Caco-2 (cell line): Measurements from ENCODE around the gene LSM4. TPM values are rescaled to one million over a fixed set of nuclear protein-coding genes. Genes with fewer than 3 reads are reported as not detected.
A peak's percentile ranks its signal among the peaks of the same experiment; 100 is the strongest.
"Not testable (repeated sequence)": the region's sequence is repeated elsewhere in the genome, so short reads cannot be mapped to it uniquely, and the experiment has no call there.

Experiments used
- BruUV-seq: library from RNA; stranded (reverse); fragments of 400-500 nt; replicated peaks from 2 replicates; lab custom pipeline; 2021; lab: Mats Ljungman, UMichigan
- CTCF ChIA-PET: fragments of 300-600 bp; sonication (Branson Sonifier 250); formaldehyde crosslinking; loops from one replicate; lab custom pipeline; 2022; ENCODE audit warnings: antibody characterized with exemption; lab: Charles Lee
- POLR2A ChIA-PET: fragments of 300-600 bp; sonication (Branson Sonifier 250); formaldehyde crosslinking; loops from one replicate; lab custom pipeline; 2022; ENCODE audit warnings: antibody characterized with exemption; lab: Charles Lee
- DNase-seq, 2 experiments: peaks; one replicate each; pipeline versions ENCODE4 v3.0.0 to v3.0.0-alpha.2; 2020 to 2022
- H3K27me3 ChIP-seq: replicated peaks from 2 replicates; pipeline ENCODE4 v1.6.0; 2011; ENCODE audit warnings: low read length; ENCODE audit not compliant: control insufficient read depth, insufficient read depth
- H3K36me3 ChIP-seq: 2 replicates; pipeline ENCODE4 v1.5.1; 2011; ENCODE audit warnings: low read length; ENCODE audit not compliant: control insufficient read depth, insufficient read depth
- H3K4me1 ChIP-seq: fragments of 250-450 bp; sonication (Bioruptor Pico); 2 replicates; pipeline ENCODE4 v1.5.1; 2020; ENCODE audit warnings: mild to moderate bottlenecking
- H3K4me3 ChIP-seq: 2 replicates; pipeline ENCODE4 v1.5.1; 2011; ENCODE audit warnings: low read depth, mild to moderate bottlenecking, control low read depth, low read length
- H3K9me3 ChIP-seq: fragments of 250-450 bp; sonication (Bioruptor Pico); 2 replicates; pipeline ENCODE4 v1.5.1; 2020; ENCODE audit warnings: mild to moderate bottlenecking, moderate library complexity
- H3K27ac Mint-ChIP-seq: one replicate; pipeline ENCODE4 v1.8.0; 2022; ENCODE audit warnings: mixed read lengths; ENCODE audit not compliant: unreplicated experiment
- H3K27me3 Mint-ChIP-seq: one replicate; pipeline ENCODE4 v1.8.0; 2022; ENCODE audit warnings: mixed read lengths; ENCODE audit not compliant: insufficient read depth, unreplicated experiment
- H3K36me3 Mint-ChIP-seq: one replicate; pipeline ENCODE4 v1.8.0; 2022; ENCODE audit warnings: mild to moderate bottlenecking, mixed read lengths; ENCODE audit not compliant: insufficient read depth, unreplicated experiment
- H3K4me1 Mint-ChIP-seq: one replicate; pipeline ENCODE4 v1.8.0; 2022; ENCODE audit warnings: low read depth, mixed read lengths; ENCODE audit not compliant: unreplicated experiment
- H3K4me3 Mint-ChIP-seq: one replicate; pipeline ENCODE4 v1.8.0; 2022; ENCODE audit warnings: mild to moderate bottlenecking, moderate library complexity, mixed read lengths; ENCODE audit not compliant: unreplicated experiment
- H3K9me3 Mint-ChIP-seq: one replicate; pipeline ENCODE4 v1.8.0; 2022; ENCODE audit warnings: mixed read lengths; ENCODE audit not compliant: unreplicated experiment
- intact Hi-C: fragments of 100-400 bp; cut with micrococcal nuclease; formaldehyde crosslinking; loops from one replicate; pipeline ENCODE4 v1.10.0; 2022; ENCODE audit not compliant: unreplicated experiment
- total RNA-seq: library from RNA; stranded (reverse); gene quantifications from 2 replicates; pipeline ENCODE4 v1.2.3, GENCODE V29; 2022
- TF ChIP-seq, protein P1 (sequence below), 2 experiments: fragments of 200-600 bp in 1 of 2; IDR thresholded peaks; 1 replicate in 1 of 2; 2 replicates in 1 of 2; pipeline versions ENCODE4 v1.5.1 to v1.8.0; 2011 to 2022; ENCODE audit warnings: antibody characterized with exemption in 1 of 2, control low read depth in 1 of 2, inconsistent platforms in 1 of 2, low read depth in 1 of 2, low read length in 1 of 2, mild to moderate bottlenecking in 1 of 2, moderate library complexity in 1 of 2; ENCODE audit not compliant: insufficient read depth in 1 of 2, severe bottlenecking in 1 of 2, unreplicated experiment in 1 of 2

Gene LSM4
- total RNA-seq, 1 experiment from 2014 or later: 184 TPM

DNA sequence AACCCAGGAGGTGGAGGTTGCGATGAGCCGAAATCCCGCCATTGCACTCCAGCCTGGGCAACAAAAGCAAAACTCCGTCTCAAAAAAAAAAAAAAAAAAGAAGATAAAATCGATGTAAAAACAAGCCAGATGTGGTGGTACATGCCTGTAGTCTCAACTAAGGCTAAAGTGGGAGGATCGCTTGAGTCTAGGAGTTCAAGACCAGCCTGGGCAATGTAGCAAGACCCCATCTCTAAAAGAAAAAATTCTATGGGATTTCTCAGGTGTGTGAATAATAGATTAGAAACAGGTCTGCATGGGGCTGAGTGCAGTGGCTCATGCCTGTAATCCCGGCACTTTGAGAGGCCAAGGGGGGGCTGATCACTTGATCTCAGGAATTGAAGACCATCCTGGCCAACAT lies 28.7 kb upstream of the LSM4 start:
- CTCF ChIA-PET: no interaction called here
- peaks cover 18% of the 10 kb centered on the region for H3K36me3 Mint-ChIP-seq
- Histone ChIP-seq H3K36me3 (peaks cover 7% of the 10 kb centered on the region), H3K9me3 (no peaks in the 10 kb centered on the region), H3K4me3 (no peak overlapping the region), H3K27me3 (no peaks in the 10 kb centered on the region), H3K4me1 (no peaks in the 10 kb centered on the region)
- intact Hi-C loops: no loop called here
- peaks cover 8% of the 10 kb centered on the region for H3K4me1 Mint-ChIP-seq
- H3K27ac Mint-ChIP-seq: no peak overlapping the region
- no peaks in the 10 kb centered on the region for H3K9me3 Mint-ChIP-seq
- TF ChIP-seq, protein P1, sequence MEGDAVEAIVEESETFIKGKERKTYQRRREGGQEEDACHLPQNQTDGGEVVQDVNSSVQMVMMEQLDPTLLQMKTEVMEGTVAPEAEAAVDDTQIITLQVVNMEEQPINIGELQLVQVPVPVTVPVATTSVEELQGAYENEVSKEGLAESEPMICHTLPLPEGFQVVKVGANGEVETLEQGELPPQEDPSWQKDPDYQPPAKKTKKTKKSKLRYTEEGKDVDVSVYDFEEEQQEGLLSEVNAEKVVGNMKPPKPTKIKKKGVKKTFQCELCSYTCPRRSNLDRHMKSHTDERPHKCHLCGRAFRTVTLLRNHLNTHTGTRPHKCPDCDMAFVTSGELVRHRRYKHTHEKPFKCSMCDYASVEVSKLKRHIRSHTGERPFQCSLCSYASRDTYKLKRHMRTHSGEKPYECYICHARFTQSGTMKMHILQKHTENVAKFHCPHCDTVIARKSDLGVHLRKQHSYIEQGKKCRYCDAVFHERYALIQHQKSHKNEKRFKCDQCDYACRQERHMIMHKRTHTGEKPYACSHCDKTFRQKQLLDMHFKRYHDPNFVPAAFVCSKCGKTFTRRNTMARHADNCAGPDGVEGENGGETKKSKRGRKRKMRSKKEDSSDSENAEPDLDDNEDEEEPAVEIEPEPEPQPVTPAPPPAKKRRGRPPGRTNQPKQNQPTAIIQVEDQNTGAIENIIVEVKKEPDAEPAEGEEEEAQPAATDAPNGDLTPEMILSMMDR (IDR thresholded peaks at IDR 0.05; ENCODE audit: insufficient read depth in 1 of 2, low read depth in 1 of 2, low read length in 1 of 2, severe bottlenecking in 1 of 2, unreplicated experiment in 1 of 2): no peak
- no peak for DNase-seq
- no peak overlapping the region for H3K4me3 Mint-ChIP-seq
- no TSS peak for BruUV-seq
- H3K27me3 Mint-ChIP-seq: no peaks in the 10 kb centered on the region
- POLR2A ChIA-PET: no interaction called here

DNA sequence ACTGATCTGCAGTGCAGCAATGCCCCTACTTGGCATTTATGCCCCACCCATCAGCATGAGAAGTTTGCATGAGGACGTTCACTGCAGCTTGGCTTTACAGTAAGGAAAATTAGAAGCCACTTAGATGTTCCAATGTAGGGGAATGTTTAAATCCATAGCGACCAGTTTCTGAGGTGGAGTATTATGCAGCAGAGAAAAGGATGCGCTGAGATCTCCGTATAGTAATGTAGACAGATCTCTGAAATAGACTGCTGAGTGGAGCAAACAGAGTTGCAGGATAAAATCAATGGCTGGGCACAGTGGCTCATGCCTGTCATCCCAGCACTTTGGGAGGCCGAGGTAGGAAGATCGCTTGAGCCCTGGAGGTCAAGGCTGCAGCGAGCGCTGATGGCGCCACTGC lies 27.6 kb upstream of the LSM4 start:
- Mint-ChIP-seq H3K9me3 (no peaks in the 10 kb centered on the region), H3K4me1 (peaks cover 14% of the 10 kb centered on the region), H3K27me3 (no peaks in the 10 kb centered on the region), H3K4me3 (no peak overlapping the region), H3K36me3 (peaks cover 12% of the 10 kb centered on the region), H3K27ac (no peak overlapping the region)
- DNase-seq: no peak
- POLR2A ChIA-PET: no interaction called here
- no peaks in the 10 kb centered on the region for H3K9me3 ChIP-seq
- peaks cover 2% of the 10 kb centered on the region; the same call in 1 of the 2 replicates for H3K36me3 ChIP-seq
- H3K4me1 ChIP-seq: no peaks in the 10 kb centered on the region
- intact Hi-C loops: no loop called here
- BruUV-seq: TSS peak; percentile 27
- no peaks in the 10 kb centered on the region for H3K27me3 ChIP-seq
- H3K4me3 ChIP-seq: no peak overlapping the region
- TF ChIP-seq, protein P1 (IDR thresholded peaks at IDR 0.05; ENCODE audit: insufficient read depth in 1 of 2, low read depth in 1 of 2, low read length in 1 of 2, severe bottlenecking in 1 of 2, unreplicated experiment in 1 of 2): no peak
- CTCF ChIA-PET: interaction anchor here (0.6 to 2.3 kb wide), 4 partner anchors 35 to 534 kb away, joined by 3 to 14 read pairs (median 4); partner anchors contain the start of gene GDF15

DNA sequence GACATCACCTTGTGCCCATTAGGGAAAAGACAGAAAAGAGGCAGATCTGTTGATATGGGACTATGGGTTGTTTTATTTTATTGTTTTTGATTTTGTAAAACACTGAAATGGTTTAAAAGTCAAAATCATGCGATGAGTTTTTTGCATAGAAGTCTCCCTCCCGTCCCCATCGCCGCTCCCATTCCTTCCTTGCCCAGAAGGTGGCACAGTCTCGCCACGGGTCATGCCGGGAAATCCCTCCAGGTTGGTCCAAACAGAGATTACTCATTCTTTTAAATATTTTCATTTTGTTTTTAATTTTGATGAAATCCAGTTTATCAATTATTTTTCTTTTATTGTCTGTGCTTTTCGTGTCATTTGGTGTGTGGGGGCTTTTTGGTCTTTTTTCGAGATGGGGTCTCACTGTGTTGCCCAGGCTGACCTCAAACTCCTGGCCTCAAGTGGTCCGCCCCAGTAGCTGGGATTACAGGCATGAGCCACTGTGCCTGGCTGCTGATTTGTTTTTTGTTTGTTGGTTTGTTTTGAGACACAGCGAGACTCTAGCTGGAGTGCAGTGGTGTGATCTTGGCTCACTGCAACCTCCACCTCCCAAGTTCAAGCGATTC lies 26.8 kb upstream of the LSM4 start:
- H3K36me3 Mint-ChIP-seq: peaks cover 11% of the 10 kb centered on the region
- intact Hi-C loops: loop anchor here (1.0 kb wide), 1 partner anchor 61 kb away; no protein-coding TSS in a partner anchor
- H3K27me3 Mint-ChIP-seq: no peaks in the 10 kb centered on the region
- H3K27ac Mint-ChIP-seq: no peak overlapping the region
- TF ChIP-seq, protein P1 (IDR thresholded peaks at IDR 0.05; ENCODE audit: insufficient read depth in 1 of 2, low read depth in 1 of 2, low read length in 1 of 2, severe bottlenecking in 1 of 2, unreplicated experiment in 1 of 2): peak; percentile 81 to 85
- H3K9me3 Mint-ChIP-seq: no peaks in the 10 kb centered on the region
- ChIA-PET POLR2A (no interaction called here), CTCF (interaction anchor here (0.6 to 2.3 kb wide), 10 partner anchors 21 to 70 kb away, joined by 3 to 14 read pairs (median 4); partner anchors contain the start of genes GDF15 and SSBP4)
- no peaks in the 10 kb centered on the region for H3K4me1 ChIP-seq
- no peak overlapping the region for H3K4me3 Mint-ChIP-seq
- H3K36me3 ChIP-seq: peaks cover 2% of the 10 kb centered on the region; the same call in 1 of the 2 replicates
- BruUV-seq: no TSS peak
- peak; percentile 50 to 73 for DNase-seq
- peaks cover 14% of the 10 kb centered on the region for H3K4me1 Mint-ChIP-seq
- no peak overlapping the region for H3K4me3 ChIP-seq
- no peaks in the 10 kb centered on the region for H3K9me3 ChIP-seq
- H3K27me3 ChIP-seq: no peaks in the 10 kb centered on the region

- intact Hi-C loops: loop anchor here (1.0 kb wide), 1 partner anchor 61 kb away; no protein-coding TSS in a partner anchor
- H3K9me3 ChIP-seq, H3K27ac Mint-ChIP-seq, H3K4me3 Mint-ChIP-seq, H3K27me3 ChIP-seq, H3K27me3 Mint-ChIP-seq, H3K4me1 ChIP-seq, H3K4me3 ChIP-seq, BruUV-seq, H3K9me3 Mint-ChIP-seq, H3K36me3 ChIP-seq, POLR2A ChIA-PET, DNase-seq: not testable (repeated sequence)
- CTCF ChIA-PET: interaction anchor here (0.6 to 2.3 kb wide), 7 partner anchors 31 to 70 kb away, joined by 3 to 14 read pairs (median 4); partner anchors contain the start of gene SSBP4
- H3K36me3 Mint-ChIP-seq: peaks cover 14% of the 10 kb centered on the region
- H3K4me1 Mint-ChIP-seq: peaks cover 14% of the 10 kb centered on the region
Measured at GRCh38 chr19:18348818-18349339, 26.0 kb upstream of the LSM4 start.
